GM12878 (cell line): ENCODE data around the gene ZNF407.

Experiments
- CBX3 ChIP-seq: fragments of 200-600 bp; sonication (generic); IDR thresholded peaks from 2 replicates; pipeline ENCODE4 v1.6.1; 2016; ENCODE audit warnings: low read depth, borderline replicate concordance
- CEBPB ChIP-seq, 2 experiments: fragments of 150-350 bp in 1 of 2; IDR thresholded peaks; 2 replicates each; pipeline ENCODE4 v1.6.1; 2012 to 2014; ENCODE audit warnings: low read depth in 2 of 2, low read length in 2 of 2, borderline replicate concordance in 1 of 2, inconsistent platforms in 1 of 2
- CTCF ChIP-seq, 3 experiments: IDR thresholded peaks in 2 of 3; conservative IDR thresholded peaks in 1 of 3; 2 replicates each; pipeline ENCODE4 v1.5.1; 2011; ENCODE audit warnings: low read depth in 3 of 3, low read length in 3 of 3, mild to moderate bottlenecking in 3 of 3, control low read depth in 2 of 3, moderate library complexity in 2 of 3, inconsistent platforms in 1 of 3, mixed read lengths in 1 of 3; ENCODE audit not compliant: control insufficient read depth in 2 of 3, insufficient read depth in 1 of 3; ENCODE audit errors: extremely low read depth in 1 of 3
- HCFC1 ChIP-seq: fragments of 150-350 bp; IDR thresholded peaks from 2 replicates; pipeline ENCODE4 v1.6.1; 2014; ENCODE audit warnings: low read length
- ZBTB33 ChIP-seq: fragments of 450-650 bp; IDR thresholded peaks from 2 replicates; pipeline ENCODE4 v1.6.1; 2017; ENCODE audit warnings: mild to moderate bottlenecking

- TF ChIP-seq CEBPB (IDR thresholded peaks at IDR 0.05; ENCODE audit: borderline replicate concordance in 1 of 2, low read depth in 2 of 2, low read length in 2 of 2) (no peak), CBX3 (no peak), CTCF (IDR thresholded peaks at IDR 0.05 in 2 of 3, conservative IDR thresholded peaks at IDR 0.05 in 1 of 3; ENCODE audit: control insufficient read depth in 2 of 3, extremely low read depth in 1 of 3, insufficient read depth in 1 of 3, low read depth in 3 of 3, low read length in 3 of 3) (no peak), ZBTB33 (no peak), HCFC1 (no peak)
These were observed 446.6 kb downstream of the ZNF407 start for GRCh38 chr18:75044296-75044695.
